ENCODE data around the gene KIF3A. TPM values are rescaled to one million over a fixed set of nuclear protein-coding genes. Genes with fewer than 3 reads are reported as not detected.
A peak's percentile ranks its signal among the peaks of the same experiment; 100 is the strongest.

The KIF3A gene
- total RNA-seq, 1 donor from 2014 or later: 7.0 TPM

GRCh38 chr5:132661231-132662003 is 75.9 kb downstream of the KIF3A start:
- peak; percentile 14 for DNase-seq

- no peak for DNase-seq
Measured at GRCh38 chr5:132659598-132660493, 77.5 kb downstream of the KIF3A start.

- no peak for DNase-seq
Measured at GRCh38 chr5:132658381-132659302, 78.7 kb downstream of the KIF3A start.

GRCh38 chr5:132657676-132658380 is 79.5 kb downstream of the KIF3A start, which contains the start of gene IL13:
TSS of gene IL13 (plus strand) at chr5:132658173. CDS start at chr5:132658187, 14 bp downstream.
- DNase-seq: no peak

GRCh38 chr5:132656774-132657355 is 80.5 kb downstream of the KIF3A start:
- no peak for DNase-seq

GRCh38 chr5:132655821-132656773 is 81.2 kb downstream of the KIF3A start:
- DNase-seq: peak; percentile 38

- no peak for DNase-seq
Measured at GRCh38 chr5:132653716-132654115, 83.6 kb downstream of the KIF3A start.

GRCh38 chr5:132651838-132652469 is 85.4 kb downstream of the KIF3A start:
- no peak for DNase-seq

- DNase-seq: no peak
Measured at GRCh38 chr5:132648355-132648754, 89.0 kb downstream of the KIF3A start.

- no peak for DNase-seq
Measured at GRCh38 chr5:132647473-132647872, 89.9 kb downstream of the KIF3A start.

GRCh38 chr5:132646583-132647266 is 90.6 kb downstream of the KIF3A start:
- DNase-seq: no peak

- no peak for DNase-seq
Measured at GRCh38 chr5:132644177-132644576, 93.2 kb downstream of the KIF3A start.

Other genes starting within 250 kb of the KIF3A start
- 26.4 TPM in 2 replicates for gene IRF1, start 246.8 kb downstream of the KIF3A start, total RNA-seq
- not detected in 2 replicates for gene IL5, start 194.0 kb downstream of the KIF3A start, total RNA-seq
- 12.6 and 22.0 TPM in 2 replicates for gene RAD50, start 180.6 kb downstream of the KIF3A start, total RNA-seq
- gene IL13, start 79.4 kb downstream of the KIF3A start, total RNA-seq: not detected in 2 replicates
- gene IL4, start 63.6 kb downstream of the KIF3A start, total RNA-seq: not detected in 2 replicates
- gene CCNI2, start 9.9 kb upstream of the KIF3A start, total RNA-seq: 0.34 and 0.51 TPM in 2 replicates
- gene SEPTIN8, start 39.7 kb upstream of the KIF3A start, total RNA-seq: 61.3 and 67.4 TPM in 2 replicates
- not detected in 2 replicates for gene SOWAHA, start 75.8 kb upstream of the KIF3A start, total RNA-seq
- gene SHROOM1, start 93.1 kb upstream of the KIF3A start, total RNA-seq: 7.1 and 9.9 TPM in 2 replicates
- 0.14 TPM in 1 of 2 replicates, not detected in the other for gene GDF9, start 128.9 kb upstream of the KIF3A start, total RNA-seq
- gene UQCRQ, start 129.1 kb upstream of the KIF3A start, total RNA-seq: 68.8 and 98.9 TPM in 2 replicates
- 0.09 and 0.17 TPM in 2 replicates for gene LEAP2, start 136.1 kb upstream of the KIF3A start, total RNA-seq
- gene AFF4, start 226.1 kb upstream of the KIF3A start, total RNA-seq: 29.1 and 41.8 TPM in 2 replicates

All from dermis blood vessel endothelial cell (primary cell).